Ectodermal cell (in vitro differentiated cells): ENCODE measurements around the gene PHF12.
A peak's percentile ranks its signal among the peaks of the same experiment; 100 is the strongest.

Source experiments
- H3K27ac ChIP-seq: 2 replicates; pipeline ENCODE4 v1.7.0; 2013; ENCODE audit warnings: mild to moderate bottlenecking, low read depth, low read length; ENCODE audit not compliant: insufficient read depth, poor library complexity, severe bottlenecking
- H3K27me3 ChIP-seq: 2 replicates; pipeline ENCODE4 v1.7.0; 2013; ENCODE audit warnings: mild to moderate bottlenecking, low read length; ENCODE audit not compliant: insufficient read depth, control insufficient read depth, poor library complexity, severe bottlenecking
- H3K36me3 ChIP-seq: one replicate; pipeline ENCODE4 v1.7.0; 2013; ENCODE audit warnings: low read length; ENCODE audit not compliant: control insufficient read depth, insufficient read depth
- H3K4me1 ChIP-seq: one replicate; pipeline ENCODE4 v1.7.0; 2013; ENCODE audit warnings: low read length; ENCODE audit not compliant: control insufficient read depth, insufficient read depth
- H3K4me3 ChIP-seq: 2 replicates; pipeline ENCODE4 v1.7.0; 2013; ENCODE audit warnings: low read depth, low read length, control low read depth; ENCODE audit not compliant: insufficient read depth
- H3K9me3 ChIP-seq: 2 replicates; pipeline ENCODE4 v1.7.0; 2013; ENCODE audit warnings: mild to moderate bottlenecking, low read length, moderate library complexity; ENCODE audit not compliant: control insufficient read depth
- WGBS, 2 experiments: methylation state at CpG; one replicate each; pipeline ENCODE4 v1.1.7; 2013; ENCODE audit warnings: missing lambda C conversion rate in 2 of 2; 5-methylcytosine and 5-hydroxymethylcytosine counted together

PHF12 gene

DNA sequence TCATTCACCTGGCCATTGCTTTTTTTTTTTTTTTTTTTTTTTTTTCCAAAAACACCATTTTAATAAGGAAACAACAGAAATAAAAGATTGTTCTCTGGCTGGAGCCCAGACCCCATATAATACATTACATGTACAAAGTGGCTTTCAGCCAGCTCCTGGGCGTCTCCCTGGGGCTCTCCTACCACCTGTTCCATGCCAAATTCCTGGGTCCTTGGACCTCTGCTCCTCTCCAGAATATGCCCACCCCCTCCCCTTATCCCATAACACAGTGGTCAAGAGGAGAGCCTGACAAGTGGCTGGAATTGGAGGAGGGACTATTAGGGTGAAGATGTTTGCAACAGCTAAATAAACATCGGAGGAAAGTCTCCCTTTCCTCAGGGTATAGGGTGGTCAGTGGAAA is 3.6 kb upstream of the PHF12 start:
- 91 to 92% methylated on average over 2 of the region's 2 CpGs for WGBS, 2 experiments
- H3K36me3 ChIP-seq = no peaks in the 10 kb centered on the region

GRCh38 chr17:28953444-28954118 is 2.3 kb upstream of the PHF12 start:
- H3K27me3 ChIP-seq = no peaks in the 10 kb centered on the region
- 38 to 41% methylated on average over 5 of the region's 5 CpGs for WGBS, 2 experiments
- no peaks in the 10 kb centered on the region for H3K36me3 ChIP-seq
- H3K4me3 ChIP-seq = no peak overlapping the region
- H3K9me3 ChIP-seq = no peaks in the 10 kb centered on the region
- H3K4me1 ChIP-seq = peaks cover 5% of the 10 kb centered on the region
- H3K27ac ChIP-seq = no peak overlapping the region

More for the DNA sequence above, 3.6 kb upstream of the PHF12 start:
- Histone ChIP-seq H3K9me3 (no peaks in the 10 kb centered on the region), H3K4me1 (peaks cover 5% of the 10 kb centered on the region), H3K27ac (no peak overlapping the region), H3K27me3 (no peaks in the 10 kb centered on the region), H3K4me3 (no peak overlapping the region)

DNA sequence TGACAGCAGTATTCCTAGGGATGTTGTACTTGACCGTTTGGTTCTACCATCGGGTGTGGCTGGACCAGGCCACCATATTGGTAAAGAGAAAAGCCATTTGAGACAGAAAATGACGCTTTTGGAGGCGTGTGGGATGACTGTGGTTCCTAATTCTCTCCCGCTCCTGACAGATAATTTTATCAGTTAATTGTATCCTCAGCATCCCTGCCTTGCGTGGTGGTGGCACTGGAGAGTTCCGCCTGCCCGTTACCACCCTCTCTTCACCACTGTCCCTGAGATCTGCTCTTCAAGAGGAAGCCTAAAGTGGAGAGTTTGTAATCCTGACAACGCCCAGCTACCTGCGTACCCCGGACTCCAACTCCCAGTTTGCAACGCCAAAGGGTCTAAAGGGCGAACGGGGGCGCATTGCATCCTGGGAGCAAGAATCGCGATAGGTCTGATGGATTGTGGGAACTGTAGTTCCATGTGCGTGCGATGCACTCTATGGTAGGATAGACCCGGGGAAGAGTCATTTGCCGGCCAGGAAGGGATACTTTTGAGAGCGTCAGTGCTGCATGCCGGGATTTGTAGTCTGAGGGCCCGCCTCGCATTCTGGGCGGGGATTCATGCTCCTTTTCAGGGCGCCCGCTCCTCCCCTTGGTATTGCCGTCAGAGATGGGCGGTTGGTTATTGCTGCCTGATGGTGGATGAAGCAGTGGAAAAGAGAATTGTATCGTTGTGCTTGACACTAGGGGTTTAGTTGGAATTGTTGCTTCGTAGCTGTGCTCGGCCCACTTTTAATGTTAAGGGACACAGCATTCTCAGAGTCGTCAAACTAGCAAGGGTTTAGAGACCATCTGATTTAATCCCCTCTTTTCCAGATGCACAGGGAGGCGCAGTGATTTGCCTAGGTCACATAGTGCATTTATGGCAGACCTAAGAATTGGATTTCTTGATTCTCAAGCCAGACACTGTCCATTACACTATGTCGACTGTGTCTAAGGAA is 965 bp upstream of the PHF12 start:
- Histone ChIP-seq H3K36me3 (no peaks in the 10 kb centered on the region), H3K9me3 (no peaks in the 10 kb centered on the region), H3K27ac (peak overlapping the region; percentile 94), H3K27me3 (no peaks in the 10 kb centered on the region), H3K4me3 (peak overlapping the region; percentile 95), H3K4me1 (peaks cover 15% of the 10 kb centered on the region)
- WGBS, 2 experiments = 11% methylated on average over 36 of the region's 36 CpGs

DNA sequence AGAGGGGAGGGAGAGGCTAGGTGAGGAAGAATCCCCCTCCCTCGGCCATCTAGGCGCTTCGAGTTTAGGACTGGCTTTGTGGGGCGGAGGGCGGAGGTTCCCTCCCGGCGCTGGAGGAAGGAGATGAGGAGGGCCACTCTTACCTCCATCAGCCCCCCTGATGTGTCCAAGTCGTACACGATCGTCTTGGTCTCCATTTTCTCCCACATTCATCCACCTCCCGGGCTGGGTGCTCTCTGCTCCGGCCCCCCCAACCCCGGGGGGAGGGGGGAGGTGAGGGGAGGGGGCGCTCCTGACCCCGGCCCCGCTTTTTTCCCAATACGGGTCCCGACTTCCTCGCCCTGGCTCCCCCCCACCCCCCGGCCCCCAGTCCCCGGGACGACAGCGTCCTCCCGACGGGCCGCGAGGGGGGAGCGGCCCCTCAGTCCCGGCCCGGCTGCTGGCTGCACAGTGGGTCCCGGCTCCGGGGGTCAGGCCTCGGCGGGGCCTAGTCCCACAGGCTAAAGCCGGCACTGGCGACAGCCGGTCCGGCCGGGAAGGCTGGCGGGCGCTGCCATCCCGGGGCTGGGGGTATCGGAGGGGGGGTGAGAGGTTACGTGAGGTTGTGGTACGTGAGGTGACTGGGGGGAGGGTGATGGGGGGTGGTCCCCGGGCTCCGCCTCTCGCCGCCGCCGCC is 428 bp downstream of the PHF12 start:
- Histone ChIP-seq H3K36me3 (no peaks in the 10 kb centered on the region), H3K27ac (peak overlapping the region; percentile 80), H3K27me3 (no peaks in the 10 kb centered on the region), H3K9me3 (no peaks in the 10 kb centered on the region), H3K4me1 (peaks cover 15% of the 10 kb centered on the region), H3K4me3 (peak overlapping the region; percentile 95)
- 0% methylated on average over 46 to 48 of the region's 51 CpGs for WGBS, 2 experiments

DNA sequence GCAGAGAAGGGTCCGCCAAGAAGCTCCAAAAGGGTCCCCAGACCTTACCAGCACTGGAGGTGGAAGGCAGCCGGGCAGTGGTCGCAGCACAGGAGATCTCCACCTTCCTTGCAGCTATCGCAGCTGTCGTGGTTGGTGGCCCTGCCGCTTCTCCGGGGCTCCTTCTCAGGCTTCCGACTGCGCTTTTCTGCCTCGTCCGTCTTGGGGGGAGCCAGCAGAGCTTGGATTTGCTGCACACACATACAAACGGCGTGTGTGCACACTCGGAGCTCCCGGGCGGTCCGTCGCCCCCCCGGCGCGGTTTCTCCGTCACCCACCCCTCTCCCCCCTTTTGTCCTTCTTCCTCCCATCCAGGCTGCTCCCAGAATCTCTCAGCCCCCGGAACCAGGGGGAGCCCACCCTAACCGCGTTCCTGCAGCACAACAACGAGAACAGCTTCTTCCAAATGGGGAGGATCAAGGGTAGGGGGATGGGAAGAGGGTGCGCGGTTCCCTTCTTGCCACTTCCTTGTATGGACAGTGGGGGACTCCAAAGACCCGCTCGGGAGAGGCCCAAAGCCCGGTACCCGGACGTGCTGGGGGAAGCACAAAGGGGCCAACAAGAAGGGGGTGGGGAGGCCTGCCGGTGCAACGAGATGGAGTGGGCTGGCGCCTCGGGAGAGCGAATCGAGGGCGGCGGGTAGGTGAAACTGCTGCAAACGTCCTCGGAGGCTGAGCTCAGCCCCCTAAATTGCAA is 1.1 kb downstream of the PHF12 start:
- WGBS, 2 experiments = 0% methylated on average over 43 of the region's 43 CpGs
- H3K27ac ChIP-seq = peak overlapping the region; percentile 80
- no peaks in the 10 kb centered on the region for H3K36me3 ChIP-seq
- H3K27me3 ChIP-seq = no peaks in the 10 kb centered on the region
- peaks cover 15% of the 10 kb centered on the region for H3K4me1 ChIP-seq
- no peaks in the 10 kb centered on the region for H3K9me3 ChIP-seq
- peak overlapping the region; percentile 95 for H3K4me3 ChIP-seq

DNA sequence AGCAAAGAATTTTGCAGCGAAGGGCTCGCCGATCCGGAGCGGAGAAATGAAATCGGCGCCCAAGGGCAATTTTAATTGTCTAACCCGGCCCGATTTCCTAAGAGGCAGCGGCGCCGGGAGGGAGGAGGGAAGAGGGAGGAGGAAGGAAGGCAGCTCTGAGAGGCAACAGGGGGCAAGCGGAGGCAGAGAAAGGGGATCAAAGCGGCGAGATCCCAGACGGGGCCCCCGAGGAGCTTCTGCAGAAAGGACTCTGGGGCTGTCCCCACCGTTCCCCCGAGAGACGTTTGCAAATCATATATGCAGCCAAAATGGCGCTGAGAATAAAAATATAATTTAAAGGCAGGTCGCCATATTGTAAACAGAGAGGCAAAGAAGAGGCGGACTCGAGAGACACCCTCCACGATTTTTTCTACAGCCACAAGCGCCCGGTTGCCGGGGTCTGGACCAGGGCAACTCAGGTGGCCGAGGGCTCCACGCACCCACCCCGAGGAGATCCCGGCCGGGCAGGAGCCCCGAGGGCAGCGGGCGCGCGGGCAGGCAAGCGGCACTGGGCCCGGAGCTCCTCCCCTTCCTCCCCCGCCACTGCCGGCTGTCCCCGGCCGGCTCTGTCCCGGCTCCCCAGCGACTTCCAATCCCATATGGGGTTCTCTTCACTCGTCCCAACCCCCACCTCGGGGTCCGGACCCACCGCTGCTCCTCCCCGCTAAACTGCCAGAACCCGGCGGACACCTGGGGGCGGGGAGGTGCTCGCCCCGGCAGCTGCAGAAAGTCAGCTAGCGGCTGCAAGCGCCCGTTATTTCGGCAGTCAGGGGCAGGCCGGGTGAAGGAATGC is 1.9 kb downstream of the PHF12 start:
- Histone ChIP-seq H3K27ac (peak overlapping the region; percentile 88), H3K36me3 (no peaks in the 10 kb centered on the region), H3K27me3 (no peaks in the 10 kb centered on the region), H3K9me3 (no peaks in the 10 kb centered on the region), H3K4me3 (peak overlapping the region; percentile 95), H3K4me1 (peaks cover 15% of the 10 kb centered on the region)
- WGBS, 2 experiments = 0% methylated on average over 61 of the region's 61 CpGs

DNA sequence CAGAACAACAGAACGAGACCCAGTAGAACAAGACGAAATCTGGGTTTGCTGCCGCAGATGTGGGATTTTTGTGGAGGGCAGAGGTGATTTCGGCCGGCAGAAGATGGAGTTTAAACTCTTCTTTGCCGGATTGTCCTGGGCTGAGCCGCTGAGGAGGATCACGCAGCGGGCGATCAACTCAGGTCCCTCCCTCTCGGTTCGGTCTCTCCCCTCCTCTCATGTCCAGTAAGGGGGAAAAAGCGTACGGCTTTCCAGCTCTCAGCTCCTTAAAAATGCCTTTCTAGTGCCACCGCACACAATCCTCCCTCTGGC is 2.5 kb downstream of the PHF12 start:
- H3K4me3 ChIP-seq = peak overlapping the region; percentile 95
- peaks cover 15% of the 10 kb centered on the region for H3K4me1 ChIP-seq
- no peaks in the 10 kb centered on the region for H3K36me3 ChIP-seq
- H3K9me3 ChIP-seq = no peaks in the 10 kb centered on the region
- H3K27ac ChIP-seq = peak overlapping the region; percentile 88
- no peaks in the 10 kb centered on the region for H3K27me3 ChIP-seq
- 0% methylated on average over 15 of the region's 15 CpGs for WGBS, 2 experiments

- Histone ChIP-seq H3K4me1 (peaks cover 15% of the 10 kb centered on the region), H3K4me3 (peak overlapping the region; percentile 95), H3K9me3 (no peaks in the 10 kb centered on the region), H3K36me3 (no peaks in the 10 kb centered on the region), H3K27me3 (no peaks in the 10 kb centered on the region), H3K27ac (peak overlapping the region; percentile 88)
- 31 to 42% methylated on average over 4 of the region's 4 CpGs for WGBS, 2 experiments
These were observed 3.0 kb downstream of the PHF12 start for GRCh38 chr17:28948342-28948741.

DNA sequence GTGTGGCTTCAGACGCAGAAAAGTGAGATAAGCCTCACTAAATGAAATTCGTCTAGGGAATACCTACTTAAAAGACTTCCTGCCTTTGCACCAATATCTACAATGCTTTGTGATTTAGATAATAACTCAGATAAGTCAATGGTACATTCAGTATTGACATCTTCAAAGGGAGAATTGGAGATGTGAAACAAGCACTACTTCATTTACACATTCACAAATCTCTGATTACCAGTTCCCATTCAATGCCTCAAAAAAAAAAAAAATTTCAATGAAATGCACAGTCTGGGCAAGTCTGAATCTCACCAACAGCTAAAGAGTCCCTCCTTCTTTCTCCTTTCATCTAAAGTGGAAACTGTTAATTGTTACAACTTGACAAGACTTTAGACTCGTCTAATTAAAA is 3.7 kb downstream of the PHF12 start:
- Histone ChIP-seq H3K27ac (no peak overlapping the region), H3K36me3 (no peaks in the 10 kb centered on the region), H3K4me1 (peaks cover 11% of the 10 kb centered on the region), H3K27me3 (no peaks in the 10 kb centered on the region), H3K4me3 (peak overlapping the region; percentile 95), H3K9me3 (no peaks in the 10 kb centered on the region)
- WGBS, 2 experiments = 68 to 89% methylated on average over 2 to 3 of the region's 3 CpGs
